COR-L47 (cell line): ENCODE data around the gene ZNF280C.
"Not testable (repeated sequence)": the region's sequence is repeated elsewhere in the genome, so short reads cannot be mapped to it uniquely, and the experiment has no call there.

Experiments used
- DNase-seq: peaks from one replicate; lab custom pipeline; 2025; lab: John Stamatoyannopoulos, UW

Gene ZNF280C

DNA sequence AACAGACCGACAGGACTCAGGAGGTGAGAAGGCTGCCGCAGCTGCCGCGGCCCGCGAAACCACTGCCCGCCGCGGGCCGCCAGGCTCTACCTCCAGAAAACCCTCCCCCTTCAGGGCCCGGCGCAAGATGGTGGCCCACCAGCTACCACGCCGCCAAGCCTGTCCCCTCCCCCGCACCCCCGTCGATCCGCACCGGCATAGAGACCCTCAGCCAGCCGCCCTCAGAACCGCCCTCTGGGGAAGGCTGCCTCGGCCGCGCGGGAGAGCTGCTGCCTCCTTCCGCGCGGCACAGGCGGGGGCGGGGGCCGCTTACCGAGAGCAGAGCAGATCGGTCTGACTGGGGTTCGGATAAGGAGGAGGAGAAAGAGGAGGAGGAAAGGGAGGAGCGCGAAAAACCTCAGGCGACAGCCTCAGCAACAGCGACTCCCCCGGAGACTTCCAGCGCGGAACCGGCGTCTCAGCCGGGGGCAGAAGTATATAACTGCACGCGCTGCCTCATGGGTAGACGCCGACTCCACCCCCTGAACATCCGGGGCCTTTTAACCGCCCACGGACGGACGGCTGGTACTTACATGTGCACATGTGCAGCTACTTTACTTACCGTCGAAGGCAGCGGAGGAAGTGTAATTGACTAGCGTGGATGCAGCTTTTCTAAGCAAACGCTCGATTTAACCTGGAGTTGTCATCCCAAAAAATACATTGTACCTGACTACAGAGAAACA lies at the start of gene ZNF280C:
TSS of gene ZNF280C (minus strand) at position 451 of the 722 bp plus-strand sequence. CDS start 8,450 bp downstream, outside the sequence.
- peak; percentile 89 for DNase-seq

- DNase-seq: no peak
Observed at GRCh38 chrX:130304587-130305368, 36.1 kb upstream of the ZNF280C start.

DNA sequence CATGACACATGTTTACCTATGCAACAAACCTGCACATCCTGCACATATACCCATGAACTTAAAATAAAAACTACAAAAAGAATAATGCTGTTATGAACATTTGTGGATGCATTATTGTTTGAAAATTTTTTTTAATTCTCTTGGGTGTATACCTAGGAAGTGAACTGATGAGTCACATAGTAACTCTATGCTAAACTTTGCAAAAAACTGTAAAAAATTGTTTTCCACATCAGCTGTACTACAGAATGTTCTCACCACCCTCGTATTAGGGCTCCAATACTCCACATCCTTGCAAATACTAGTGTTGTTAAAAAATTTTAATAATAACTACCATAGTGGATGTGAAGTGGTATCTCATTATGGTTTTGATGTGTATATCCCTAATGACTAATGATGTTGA lies 33.3 kb upstream of the ZNF280C start:
- no peak for DNase-seq

DNA sequence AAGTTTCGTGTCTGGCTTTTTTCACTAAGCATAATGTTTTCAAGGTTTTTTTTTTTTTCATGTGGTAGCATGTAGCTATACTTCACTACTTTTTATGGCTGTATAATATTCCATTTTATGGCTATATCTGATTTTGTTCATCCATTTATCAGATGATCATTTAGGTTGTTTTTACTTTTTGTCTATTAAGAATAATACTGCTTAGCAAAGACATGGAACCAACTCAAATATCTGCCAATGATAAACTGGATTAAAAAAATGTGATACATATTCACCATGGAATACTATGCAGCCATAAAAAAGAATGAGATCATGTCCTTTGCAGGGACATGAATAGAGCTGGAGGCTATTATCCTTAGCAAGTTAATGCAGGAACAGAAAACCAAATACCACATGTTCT lies 32.7 kb upstream of the ZNF280C start:
- no peak for DNase-seq

DNA sequence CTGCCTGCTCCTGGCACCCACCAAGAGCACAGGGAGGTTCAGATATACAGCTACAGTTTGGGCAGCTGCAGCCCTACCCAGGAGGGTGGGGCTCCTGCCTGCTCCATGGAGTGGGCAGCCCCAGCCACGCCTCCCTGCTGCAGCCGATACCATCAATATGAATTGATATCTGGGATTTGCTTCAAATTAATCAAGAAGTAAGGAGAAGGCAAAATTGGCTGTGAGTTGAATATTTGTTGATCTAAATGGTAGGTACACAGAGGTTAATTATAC lies 31.2 kb upstream of the ZNF280C start:
- no peak for DNase-seq

DNA sequence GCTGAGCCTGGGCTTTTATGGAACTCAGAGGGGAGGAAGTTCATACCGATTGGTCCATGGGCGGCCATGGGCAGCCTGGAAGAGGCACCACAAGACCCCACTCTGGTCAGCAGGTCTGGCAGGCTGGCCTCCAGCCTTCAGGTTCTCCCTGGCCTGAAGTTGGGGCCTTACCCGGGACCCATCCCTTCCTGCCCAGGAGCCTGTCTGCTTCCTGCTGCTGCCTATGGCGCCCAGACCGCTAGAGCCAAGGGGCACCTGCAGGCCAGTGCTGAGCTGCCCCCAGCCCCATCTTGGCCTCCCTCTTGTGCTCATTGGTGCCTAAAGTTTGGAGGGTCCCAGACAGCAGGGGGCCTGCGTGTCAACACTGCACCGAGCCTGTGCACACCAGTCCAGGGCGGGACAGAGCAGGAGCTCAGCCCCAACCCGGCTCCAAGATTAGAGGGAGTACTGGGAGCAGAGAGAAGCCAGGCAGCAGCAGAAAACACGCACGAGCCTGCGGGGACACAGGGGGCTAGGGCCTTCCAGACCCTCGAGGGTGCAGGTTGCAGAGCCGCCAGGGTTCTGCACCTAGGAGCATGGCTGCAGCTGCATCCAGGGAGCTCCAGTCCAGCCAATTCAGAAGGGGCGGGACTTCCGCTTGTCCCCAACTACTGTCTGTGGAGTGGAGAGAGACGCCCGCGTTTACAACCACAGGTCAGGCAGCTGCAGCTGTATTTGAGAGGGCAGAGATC lies 30.7 kb upstream of the ZNF280C start:
- DNase-seq: peak; percentile 45

DNA sequence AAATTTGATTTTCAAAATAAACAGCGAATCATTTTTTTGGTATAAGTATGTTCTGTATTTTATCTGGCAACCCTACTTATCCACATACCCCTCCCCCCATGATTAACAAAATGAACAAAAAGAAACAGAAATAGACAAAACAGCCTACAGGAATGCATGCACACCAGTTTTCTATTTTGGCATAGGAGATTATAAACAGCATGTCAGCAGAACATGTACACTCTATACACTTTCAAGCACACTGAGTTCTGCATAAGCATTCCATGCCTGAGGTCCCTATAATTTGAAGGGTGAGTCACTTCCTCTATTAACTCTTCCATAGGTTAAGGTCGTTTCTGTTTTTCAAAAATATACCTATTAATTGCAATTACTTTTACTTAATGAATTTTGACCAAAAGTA lies 28.0 kb upstream of the ZNF280C start:
- no peak for DNase-seq

- DNase-seq: no peak
Observed at GRCh38 chrX:130296297-130296678, 27.6 kb upstream of the ZNF280C start.

GRCh38 chrX:130295519-130296296 lies 27.0 kb upstream of the ZNF280C start:
- no peak for DNase-seq

DNA sequence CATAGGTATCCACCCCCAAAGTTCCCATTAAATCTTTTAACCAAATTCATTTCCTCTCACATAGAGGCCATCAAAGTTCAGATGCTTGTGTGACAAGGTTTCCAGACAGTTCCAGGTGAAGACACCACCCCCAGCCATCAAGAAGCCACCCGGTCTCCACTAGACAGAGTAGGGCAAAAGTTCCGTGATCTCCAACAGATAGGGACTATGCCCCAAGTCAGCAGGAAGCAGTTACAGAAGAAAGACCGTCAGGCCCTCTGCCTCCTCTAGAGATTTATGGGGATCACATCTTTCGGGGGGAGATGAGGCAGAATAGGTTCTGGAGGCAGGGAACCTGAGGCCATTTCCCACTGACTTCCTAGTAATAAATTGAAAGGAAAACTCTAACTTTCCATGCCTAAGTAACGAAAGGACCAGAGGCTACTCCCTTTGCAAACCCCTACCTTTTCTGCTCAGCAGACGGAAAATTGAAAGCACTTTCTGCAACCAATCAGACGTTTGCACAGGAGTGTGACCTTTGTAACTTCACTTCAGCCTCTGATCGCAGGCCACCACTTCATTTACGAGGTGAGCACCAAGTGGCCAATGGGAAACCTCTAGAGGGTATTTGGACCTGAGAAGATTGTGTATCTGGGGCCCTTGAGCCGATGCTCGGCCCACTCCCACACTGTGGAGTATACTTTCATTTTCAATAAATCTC lies 18.5 kb upstream of the ZNF280C start:
- no peak for DNase-seq

DNA sequence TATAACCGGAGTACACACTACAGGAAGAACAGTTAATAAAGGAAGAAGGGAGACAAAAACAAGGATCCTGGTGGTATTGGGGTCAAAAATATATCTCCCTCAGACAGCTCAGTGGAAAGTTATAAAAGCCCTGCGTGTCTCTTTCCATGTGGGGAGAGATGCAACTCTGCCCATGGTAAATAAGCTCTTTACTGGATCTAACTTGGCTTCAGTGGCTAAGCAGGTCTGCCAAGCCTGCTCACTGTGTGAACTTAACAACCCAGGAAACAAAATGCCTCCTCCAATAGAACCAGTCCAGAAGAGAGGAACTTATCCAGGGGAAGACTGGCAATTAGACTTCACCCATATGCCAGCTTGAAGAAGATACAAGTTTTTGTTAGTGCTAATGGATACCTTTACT lies 17.0 kb upstream of the ZNF280C start:
- DNase-seq: no peak

DNA sequence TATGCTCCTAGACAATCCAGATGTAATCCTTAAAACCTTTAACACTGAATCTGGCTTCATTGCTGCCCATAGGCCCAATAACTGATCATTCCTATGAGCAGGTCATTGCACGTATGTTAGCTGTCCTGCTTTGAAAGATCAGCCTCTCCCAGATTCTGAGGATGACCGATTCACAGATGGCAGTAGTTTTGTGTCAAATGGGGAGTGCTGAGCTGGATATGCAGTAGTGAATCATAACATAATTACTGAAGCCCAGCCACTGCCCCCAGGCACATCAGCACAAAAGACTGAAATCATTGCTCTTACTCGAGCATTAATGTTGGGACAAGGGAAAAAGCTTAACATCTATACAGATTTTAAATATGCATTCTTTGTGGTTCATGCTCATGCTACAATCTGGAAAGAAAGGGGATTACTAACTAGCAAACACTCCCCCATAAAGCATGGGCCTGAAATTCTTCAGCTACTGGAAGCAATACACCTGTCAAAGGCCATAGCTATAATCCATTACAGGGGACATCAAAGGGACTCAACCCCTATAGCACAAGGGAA lies 16.4 kb upstream of the ZNF280C start:
- no peak for DNase-seq

GRCh38 chrX:130282151-130282550 lies 13.5 kb upstream of the ZNF280C start:
- no peak for DNase-seq

- no peak for DNase-seq
Observed at GRCh38 chrX:130280901-130281300, 12.2 kb upstream of the ZNF280C start.

DNA sequence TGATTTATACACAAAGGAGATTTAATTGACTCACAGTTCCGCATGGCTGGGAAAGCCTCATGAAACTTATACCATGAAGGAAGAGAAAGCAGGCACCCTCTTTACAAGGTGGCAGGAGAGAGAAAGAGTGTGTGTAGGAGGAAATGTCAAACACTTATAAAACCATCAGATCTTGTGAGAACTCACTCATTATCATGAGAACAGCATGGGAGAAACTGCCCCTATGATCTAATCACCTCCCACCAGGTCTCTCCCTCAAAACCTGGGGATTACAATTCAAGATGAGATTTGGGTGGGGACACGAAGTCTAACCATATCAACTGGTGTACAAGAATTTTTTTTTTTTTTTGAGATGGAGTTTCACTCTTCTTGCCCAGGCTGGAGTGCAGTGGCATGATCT lies 3.6 kb upstream of the ZNF280C start:
- DNase-seq: not testable (repeated sequence)

GRCh38 chrX:130269391-130269790 lies 692 bp upstream of the ZNF280C start:
- not testable (repeated sequence) for DNase-seq

- DNase-seq: no peak
Observed at GRCh38 chrX:130267956-130268448, 697 bp downstream of the ZNF280C start.

GRCh38 chrX:130264573-130264972 lies 4.1 kb downstream of the ZNF280C start:
- no peak for DNase-seq

DNA sequence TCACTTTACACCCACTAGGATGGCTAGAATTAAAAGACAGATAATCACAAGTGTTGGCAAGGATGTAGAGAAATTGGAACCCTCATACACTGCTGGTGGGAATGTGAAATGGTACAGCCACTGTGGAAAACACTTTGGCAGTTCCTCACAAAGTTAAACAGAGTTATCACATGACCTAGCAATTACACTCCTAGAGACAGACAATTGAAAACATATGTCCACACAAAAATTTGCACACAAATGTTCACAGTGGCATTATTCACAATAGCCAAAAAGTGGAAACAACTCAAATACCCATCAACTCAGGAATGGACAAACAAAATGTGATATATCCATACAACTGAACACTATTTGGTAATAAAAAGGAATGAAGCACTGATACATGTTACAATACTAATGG lies 5.7 kb downstream of the ZNF280C start:
- DNase-seq: no peak

- DNase-seq: no peak
Observed at GRCh38 chrX:130262231-130262630, 6.5 kb downstream of the ZNF280C start.

GRCh38 chrX:130261296-130261893 lies 7.3 kb downstream of the ZNF280C start:
- DNase-seq: no peak
